PC-9 (cell line): ENCODE data around the gene KCNK15. TPM values are rescaled to one million over a fixed set of nuclear protein-coding genes. Genes with fewer than 3 reads are reported as not detected.

Source experiments
- BruUV-seq: library from RNA; stranded (reverse); fragments of 400-500 nt; replicated peaks from 2 replicates; lab custom pipeline; 2021; lab: Mats Ljungman, UMichigan
- CTCF ChIA-PET: fragments of 300-600 bp; sonication (Branson Sonifier 250); formaldehyde crosslinking; loops from one replicate; lab custom pipeline; 2022; ENCODE audit warnings: antibody characterized with exemption; lab: Charles Lee
- POLR2A ChIA-PET: fragments of 300-600 bp; sonication (Branson Sonifier 250); formaldehyde crosslinking; loops from one replicate; lab custom pipeline; 2022; ENCODE audit warnings: antibody characterized with exemption; ENCODE audit not compliant: unreplicated experiment; lab: Charles Lee
- DNase-seq, 2 experiments: peaks; one replicate each; pipeline versions ENCODE4 v3.0.0 to v3.0.0-alpha.2; 2015 to 2022; ENCODE audit warnings: mixed read lengths in 1 of 2
- H2AFZ ChIP-seq: fragments of 200-600 bp; sonication (generic); 2 replicates; pipeline ENCODE4 v1.8.1; 2017; ENCODE audit warnings: antibody characterized with exemption
- H3F3A ChIP-seq: fragments of 200-600 bp; sonication (generic); 2 replicates; pipeline ENCODE4 v1.8.1; 2017; ENCODE audit warnings: antibody characterized with exemption, mild to moderate bottlenecking, low read depth; ENCODE audit not compliant: insufficient read depth
- H3K27ac ChIP-seq: fragments of 200-600 bp; sonication (generic); 2 replicates; pipeline ENCODE4 v1.6.1; 2016; ENCODE audit warnings: mixed run types
- H3K27me3 ChIP-seq: fragments of 200-600 bp; sonication (generic); 2 replicates; pipeline ENCODE4 v1.6.1; 2016; ENCODE audit warnings: low read depth, mixed run types; ENCODE audit not compliant: insufficient read depth
- H3K36me3 ChIP-seq: fragments of 200-600 bp; sonication (generic); 2 replicates; pipeline ENCODE4 v1.6.1; 2016; ENCODE audit warnings: low read depth, mixed run types
- H3K4me1 ChIP-seq: fragments of 200-600 bp; sonication (generic); replicated peaks from 2 replicates; pipeline ENCODE4 v1.6.1; 2016; ENCODE audit warnings: mixed run types; ENCODE audit not compliant: insufficient read depth
- H3K4me2 ChIP-seq: fragments of 200-600 bp; sonication (generic); 2 replicates; pipeline ENCODE4 v1.6.1; 2017; ENCODE audit warnings: mixed run types
- H3K4me3 ChIP-seq: fragments of 200-600 bp; sonication (generic); 2 replicates; pipeline ENCODE4 v1.6.1; 2016; ENCODE audit warnings: mixed run types
- H3K79me2 ChIP-seq: fragments of 200-600 bp; sonication (generic); 2 replicates; pipeline ENCODE4 v1.6.1; 2017; ENCODE audit warnings: low read depth, mixed run types
- H3K9me2 ChIP-seq: fragments of 200-600 bp; sonication (generic); 2 replicates; pipeline ENCODE4 v1.8.1; 2017; ENCODE audit warnings: mild to moderate bottlenecking; ENCODE audit not compliant: insufficient read depth
- H3K9me3 ChIP-seq: fragments of 200-600 bp; sonication (generic); 2 replicates; pipeline ENCODE4 v1.8.1; 2016; ENCODE audit warnings: low read depth; ENCODE audit not compliant: insufficient read depth
- H4K20me1 ChIP-seq: fragments of 200-600 bp; sonication (generic); 2 replicates; pipeline ENCODE4 v1.8.1; 2017; ENCODE audit not compliant: insufficient read depth
- EZH2 ChIP-seq: fragments of 200-600 bp; sonication (generic); IDR thresholded peaks from 2 replicates; pipeline ENCODE4 v1.8.0; 2017; ENCODE audit warnings: antibody characterized with exemption, low read depth
- intact Hi-C: fragments of 100-400 bp; cut with micrococcal nuclease; formaldehyde crosslinking; loops from one replicate; pipeline ENCODE4 v1.10.0; 2022; ENCODE audit not compliant: unreplicated experiment
- total RNA-seq: library from RNA; stranded (reverse); gene quantifications from 2 replicates; pipeline ENCODE4 v1.2.3, GENCODE V29; 2021
- TF ChIP-seq, protein P1 (sequence below): fragments of 200-600 bp; sonication (generic); conservative IDR thresholded peaks from 2 replicates; pipeline ENCODE4 v1.6.1; 2017; ENCODE audit warnings: mixed run types, antibody characterized with exemption, mild to moderate bottlenecking, moderate library complexity

Gene KCNK15
- total RNA-seq, 1 experiment from 2014 or later: 0.26 TPM

DNA sequence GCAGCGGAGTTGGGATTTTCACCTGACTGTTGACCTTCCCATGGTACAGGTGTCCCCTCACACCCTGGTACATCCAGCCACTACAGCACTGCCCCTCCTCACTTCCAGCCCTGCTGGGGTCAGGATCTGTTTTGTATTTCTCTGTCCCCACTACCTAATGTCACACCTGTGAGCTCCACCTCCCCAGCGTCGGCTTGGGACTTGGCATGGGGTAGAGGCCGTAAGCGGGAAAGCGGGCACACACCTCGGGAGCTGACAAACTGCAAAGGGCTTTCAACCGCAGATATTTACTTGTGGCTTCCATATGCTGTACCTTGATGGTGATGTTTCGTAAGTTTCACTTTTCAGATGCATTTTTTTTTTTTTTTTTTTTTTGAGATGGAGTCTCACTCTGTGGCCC, 35.9 kb upstream of the KCNK15 start:
- H4K20me1 ChIP-seq: no peaks in the 10 kb centered on the region
- H3K4me2 ChIP-seq: no peak overlapping the region
- no peaks in the 10 kb centered on the region for H3K79me2 ChIP-seq
- BruUV-seq: no TSS peak
- H3K27me3 ChIP-seq: no peaks in the 10 kb centered on the region
- H3K4me3 ChIP-seq: no peak overlapping the region
- intact Hi-C loops: no loop called here
- H2AFZ ChIP-seq: no peak overlapping the region
- DNase-seq: no peak
- no peaks in the 10 kb centered on the region for H3K9me3 ChIP-seq
- H3K27ac ChIP-seq: no peak overlapping the region
- TF ChIP-seq, protein P1, sequence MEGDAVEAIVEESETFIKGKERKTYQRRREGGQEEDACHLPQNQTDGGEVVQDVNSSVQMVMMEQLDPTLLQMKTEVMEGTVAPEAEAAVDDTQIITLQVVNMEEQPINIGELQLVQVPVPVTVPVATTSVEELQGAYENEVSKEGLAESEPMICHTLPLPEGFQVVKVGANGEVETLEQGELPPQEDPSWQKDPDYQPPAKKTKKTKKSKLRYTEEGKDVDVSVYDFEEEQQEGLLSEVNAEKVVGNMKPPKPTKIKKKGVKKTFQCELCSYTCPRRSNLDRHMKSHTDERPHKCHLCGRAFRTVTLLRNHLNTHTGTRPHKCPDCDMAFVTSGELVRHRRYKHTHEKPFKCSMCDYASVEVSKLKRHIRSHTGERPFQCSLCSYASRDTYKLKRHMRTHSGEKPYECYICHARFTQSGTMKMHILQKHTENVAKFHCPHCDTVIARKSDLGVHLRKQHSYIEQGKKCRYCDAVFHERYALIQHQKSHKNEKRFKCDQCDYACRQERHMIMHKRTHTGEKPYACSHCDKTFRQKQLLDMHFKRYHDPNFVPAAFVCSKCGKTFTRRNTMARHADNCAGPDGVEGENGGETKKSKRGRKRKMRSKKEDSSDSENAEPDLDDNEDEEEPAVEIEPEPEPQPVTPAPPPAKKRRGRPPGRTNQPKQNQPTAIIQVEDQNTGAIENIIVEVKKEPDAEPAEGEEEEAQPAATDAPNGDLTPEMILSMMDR: no peak
- TF ChIP-seq EZH2: no peak
- H3K36me3 ChIP-seq: no peaks in the 10 kb centered on the region
- ChIA-PET CTCF (interaction anchor here (0.8 kb wide), 1 partner anchor 38 kb away, joined by 11 read pairs; no protein-coding TSS in a partner anchor), POLR2A (no interaction called here)
- H3F3A ChIP-seq: peaks cover 3% of the 10 kb centered on the region
- H3K4me1 ChIP-seq: peaks cover 10% of the 10 kb centered on the region
- H3K9me2 ChIP-seq: no peaks in the 10 kb centered on the region

DNA sequence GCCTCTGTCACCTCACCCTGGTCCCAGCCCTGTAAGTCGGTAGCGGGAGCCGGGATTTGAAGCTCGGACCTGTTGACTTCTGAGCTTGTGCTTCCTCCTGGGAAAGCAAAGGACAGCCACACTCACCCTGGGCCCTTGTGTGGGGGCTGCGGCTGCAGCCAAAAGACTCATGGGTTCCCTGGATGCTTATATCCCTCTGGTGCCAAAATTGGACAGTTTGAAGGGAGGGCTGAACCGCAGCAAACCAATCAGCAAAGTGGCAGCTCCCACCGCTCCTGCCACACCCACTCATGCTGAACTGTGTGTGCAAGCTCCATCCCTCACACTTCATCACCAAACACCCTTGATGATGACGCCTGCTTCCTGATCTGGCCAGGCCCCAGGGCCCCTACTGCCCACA, 34.4 kb upstream of the KCNK15 start:
- Histone ChIP-seq H3F3A (peaks cover 8% of the 10 kb centered on the region), H3K36me3 (no peaks in the 10 kb centered on the region), H3K27me3 (no peaks in the 10 kb centered on the region), H3K4me2 (no peak overlapping the region), H3K4me1 (peaks cover 17% of the 10 kb centered on the region), H3K9me3 (no peaks in the 10 kb centered on the region), H4K20me1 (no peaks in the 10 kb centered on the region), H3K4me3 (no peak overlapping the region), H3K27ac (no peak overlapping the region), H3K9me2 (no peaks in the 10 kb centered on the region), H2AFZ (no peak overlapping the region), H3K79me2 (no peaks in the 10 kb centered on the region)
- DNase-seq: no peak
- CTCF ChIA-PET: no interaction called here
- BruUV-seq: no TSS peak
- intact Hi-C loops: no loop called here
- TF ChIP-seq, protein P1: no peak
- no peak for TF ChIP-seq EZH2
- POLR2A ChIA-PET: no interaction called here

DNA sequence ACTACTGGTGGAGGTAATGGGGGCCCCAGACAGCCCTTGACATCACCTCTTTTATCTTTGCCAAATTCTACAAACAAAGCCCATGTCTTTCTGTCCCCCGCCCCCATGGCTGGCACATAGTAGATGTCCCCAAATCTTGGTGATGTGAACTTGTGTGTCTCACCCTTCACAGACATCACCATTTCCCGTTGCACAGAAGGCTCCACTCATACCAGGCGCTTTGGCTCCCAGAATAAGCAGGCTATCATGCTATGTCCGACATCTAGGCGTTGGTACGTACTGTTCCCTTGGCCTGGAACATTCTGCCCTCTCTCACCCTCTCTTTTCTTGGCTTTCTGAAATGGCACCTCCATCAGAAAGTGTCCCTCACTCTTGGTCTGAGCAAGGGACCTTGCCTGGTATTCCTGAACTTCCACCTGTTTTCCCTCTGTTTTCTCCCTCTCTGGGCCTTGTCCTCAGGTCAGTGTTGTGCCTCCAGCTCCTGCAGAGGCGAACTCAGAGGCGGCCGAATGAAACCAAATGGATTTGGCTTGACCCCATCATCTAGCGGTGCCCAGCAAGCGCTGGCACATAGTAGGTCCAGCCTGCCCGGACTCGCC, 31.5 kb upstream of the KCNK15 start:
- H3K9me3 ChIP-seq: no peaks in the 10 kb centered on the region
- H3K9me2 ChIP-seq: no peaks in the 10 kb centered on the region
- ChIA-PET POLR2A (no interaction called here), CTCF (interaction anchor here (1.0 to 2.1 kb wide), 2 partner anchors 18 to 34 kb away, joined by 4 to 11 read pairs; no protein-coding TSS in a partner anchor)
- peaks cover 9% of the 10 kb centered on the region for H3F3A ChIP-seq
- H3K4me2 ChIP-seq: peak overlapping the region; percentile 67
- H3K4me3 ChIP-seq: no peak overlapping the region
- H3K79me2 ChIP-seq: no peaks in the 10 kb centered on the region
- H3K27me3 ChIP-seq: no peaks in the 10 kb centered on the region
- no TSS peak for BruUV-seq
- no peak for DNase-seq
- H4K20me1 ChIP-seq: no peaks in the 10 kb centered on the region
- intact Hi-C loops: loop anchor here (1.0 kb wide), 1 partner anchor 21 kb away; no protein-coding TSS in a partner anchor
- H2AFZ ChIP-seq: no peak overlapping the region
- H3K36me3 ChIP-seq: no peaks in the 10 kb centered on the region
- no peak for TF ChIP-seq EZH2
- peaks cover 17% of the 10 kb centered on the region for H3K4me1 ChIP-seq
- H3K27ac ChIP-seq: no peak overlapping the region
